ENCODE measurements around the gene TRO. TPM values are rescaled to one million over a fixed set of nuclear protein-coding genes. Genes with fewer than 3 reads are reported as not detected.

TRO gene
- total and polyA plus RNA-seq, 2 donors (not counting 3 experiments of a cell fraction or from before 2014, with no cell fraction given): 21.9 to 34.7 TPM

DNA sequence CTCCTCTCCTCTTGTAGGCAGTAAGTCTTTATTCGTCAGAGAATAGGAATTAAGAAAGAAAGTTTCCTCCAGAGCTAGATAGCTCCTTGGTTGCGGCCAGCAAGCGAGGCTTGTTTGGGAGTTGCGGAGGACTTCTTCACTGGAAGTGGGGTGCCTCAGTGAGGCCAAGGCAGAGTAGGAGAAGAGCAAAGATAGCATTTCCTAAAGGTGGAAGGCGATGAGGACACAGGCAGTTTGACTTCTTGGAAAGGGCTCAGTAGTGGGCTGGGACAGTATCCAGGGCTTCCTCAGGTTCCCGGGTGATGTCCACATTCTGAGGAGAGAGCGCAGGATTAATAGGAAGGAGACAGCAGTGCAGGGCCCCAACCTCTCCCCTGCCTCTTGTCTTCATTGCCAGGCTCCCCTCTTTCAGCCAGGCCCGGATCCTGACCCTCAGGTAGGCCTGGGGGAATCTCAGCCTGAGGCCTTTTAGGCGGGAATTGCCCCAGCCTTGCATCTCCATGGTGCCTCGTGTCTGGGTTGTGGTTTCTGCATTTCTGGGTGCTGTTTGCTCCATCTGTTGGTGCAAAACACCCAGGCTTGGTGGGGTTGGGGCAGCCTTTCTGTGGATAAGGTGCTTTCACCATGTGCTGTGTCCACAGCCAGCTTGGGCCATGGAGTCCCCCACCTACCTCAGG, 12.7 kb downstream of the TRO start:
- no peak overlapping the region for H3K27ac ChIP-seq (ENCODE audit: insufficient read depth, low read depth, low read length)
- no peaks in the 10 kb centered on the region for H3K4me1 ChIP-seq (ENCODE audit: control insufficient read depth, extremely low read depth, insufficient read depth, low read length)
- dilution Hi-C loops (cut with MboI; ENCODE audit: extremely low pct_ligation_motif_present, low sequenced_read_pairs) (no loop called here), intact Hi-C loops (cut with micrococcal nuclease) (no loop called here)
- H3K4me3 ChIP-seq (replicated peaks in 1 of 3; ENCODE audit: insufficient read depth in 1 of 3, low read depth in 1 of 3, low read length in 3 of 3): no peak overlapping the region
- TF ChIP-seq EZH2 (IDR thresholded peaks at IDR 0.05; ENCODE audit: borderline replicate concordance, low read depth, low read length, severe bottlenecking) (no peak), MAX (IDR thresholded peaks at IDR 0.05; ENCODE audit: insufficient read depth, insufficient read length) (no peak), JUN (IDR thresholded peaks at IDR 0.05; ENCODE audit: borderline replicate concordance, insufficient read depth, insufficient read length, low read depth) (no peak), FOS (IDR thresholded peaks at IDR 0.05; ENCODE audit: borderline replicate concordance, insufficient read depth, low read length) (no peak), POLR2A (IDR thresholded peaks at IDR 0.05; ENCODE audit: low read depth, low read length) (no peak), GATA2 (IDR thresholded peaks at IDR 0.05; ENCODE audit: insufficient read depth, insufficient read length, low read depth, low read length) (no peak), MYC (IDR thresholded peaks at IDR 0.05; ENCODE audit: low read depth, low read length) (no peak), POLR2AphosphoS5 (IDR thresholded peaks at IDR 0.05; ENCODE audit: insufficient read depth, low read depth, low read length) (no peak)
- TF ChIP-seq, protein P1, sequence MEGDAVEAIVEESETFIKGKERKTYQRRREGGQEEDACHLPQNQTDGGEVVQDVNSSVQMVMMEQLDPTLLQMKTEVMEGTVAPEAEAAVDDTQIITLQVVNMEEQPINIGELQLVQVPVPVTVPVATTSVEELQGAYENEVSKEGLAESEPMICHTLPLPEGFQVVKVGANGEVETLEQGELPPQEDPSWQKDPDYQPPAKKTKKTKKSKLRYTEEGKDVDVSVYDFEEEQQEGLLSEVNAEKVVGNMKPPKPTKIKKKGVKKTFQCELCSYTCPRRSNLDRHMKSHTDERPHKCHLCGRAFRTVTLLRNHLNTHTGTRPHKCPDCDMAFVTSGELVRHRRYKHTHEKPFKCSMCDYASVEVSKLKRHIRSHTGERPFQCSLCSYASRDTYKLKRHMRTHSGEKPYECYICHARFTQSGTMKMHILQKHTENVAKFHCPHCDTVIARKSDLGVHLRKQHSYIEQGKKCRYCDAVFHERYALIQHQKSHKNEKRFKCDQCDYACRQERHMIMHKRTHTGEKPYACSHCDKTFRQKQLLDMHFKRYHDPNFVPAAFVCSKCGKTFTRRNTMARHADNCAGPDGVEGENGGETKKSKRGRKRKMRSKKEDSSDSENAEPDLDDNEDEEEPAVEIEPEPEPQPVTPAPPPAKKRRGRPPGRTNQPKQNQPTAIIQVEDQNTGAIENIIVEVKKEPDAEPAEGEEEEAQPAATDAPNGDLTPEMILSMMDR (IDR thresholded peaks at IDR 0.05; ENCODE audit: extremely low read depth in 1 of 2, insufficient read depth in 1 of 2, low read depth in 1 of 2, low read length in 2 of 2): no peak
- H3K9ac ChIP-seq (replicated peaks; ENCODE audit: extremely low read depth, insufficient read depth, low read length): no peak overlapping the region
- H2AFZ ChIP-seq (ENCODE audit: low read depth, low read length): no peak overlapping the region
- FAIRE-seq (no peak), DNase-seq (ENCODE audit: low read depth, low spot score) (no peak)
- H3K79me2 ChIP-seq (ENCODE audit: control insufficient read depth, insufficient read depth, low read length): no peaks in the 10 kb centered on the region
- H3K9me3 ChIP-seq (replicated peaks; ENCODE audit: control insufficient read depth, insufficient read depth, low read length): no peaks in the 10 kb centered on the region
- no peaks in the 10 kb centered on the region for H4K20me1 ChIP-seq (replicated peaks; ENCODE audit: control insufficient read depth, extremely low read depth, insufficient read depth, low read length)
- no peak overlapping the region for H3K4me2 ChIP-seq (ENCODE audit: insufficient read depth, low read length)
- POLR2A ChIA-PET: no interaction called here
- BruUV-seq (replicated peaks): no TSS peak
- H3K9me1 ChIP-seq (replicated peaks; ENCODE audit: control insufficient read depth, extremely low read depth, insufficient read depth, low read length): no peaks in the 10 kb centered on the region
- CTCF ChIA-PET: no interaction called here
- no peaks in the 10 kb centered on the region for H3K27me3 ChIP-seq (ENCODE audit: control insufficient read depth in 2 of 2, insufficient read depth in 2 of 2, low read length in 2 of 2)
- H3K36me3 ChIP-seq (ENCODE audit: control insufficient read depth in 2 of 2, extremely low read depth in 1 of 2, insufficient read depth in 2 of 2, low read length in 2 of 2): peaks cover 0 to 8% of the 10 kb centered on the region in 2 experiments
